ENCODE results near the gene BHLHE23. TPM values are rescaled to one million over a fixed set of nuclear protein-coding genes. Genes with fewer than 3 reads are reported as not detected.

BHLHE23 gene
- total RNA-seq, 3 donors from 2014 or later: not detected

GRCh38 chr20:63032026-63032800 is 25.4 kb upstream of the BHLHE23 start:
- Histone ChIP-seq H3K9me3 (no peaks in the 10 kb centered on the region), H3K4me3 (no peak overlapping the region), H3K36me3 (no peaks in the 10 kb centered on the region), H3K27ac (no peak overlapping the region), H3K27me3 (peaks cover 4 to 81% of the 10 kb centered on the region in 2 donors), H3K4me1 (no peaks in the 10 kb centered on the region)
- TF ChIP-seq CTCF (IDR thresholded peaks at IDR 0.05) (no peak), POLR2A (IDR thresholded peaks at IDR 0.05) (no peak), POLR2AphosphoS5 (IDR thresholded peaks at IDR 0.05) (no peak)
- no peak for DNase-seq (ENCODE audit: low spot score in 2 of 2)
- intact Hi-C loops (cut with DNase I; ENCODE audit: low total_unique reads): no loop called here

GRCh38 chr20:63031251-63032014 is 24.7 kb upstream of the BHLHE23 start:
- H3K9me3 ChIP-seq: no peaks in the 10 kb centered on the region
- TF ChIP-seq POLR2A (IDR thresholded peaks at IDR 0.05) (no peak), CTCF (IDR thresholded peaks at IDR 0.05) (no peak), POLR2AphosphoS5 (IDR thresholded peaks at IDR 0.05) (no peak)
- no peaks in the 10 kb centered on the region for H3K36me3 ChIP-seq
- H3K4me3 ChIP-seq: no peak overlapping the region
- peaks cover 4 to 84% of the 10 kb centered on the region in 2 donors for H3K27me3 ChIP-seq
- no peak overlapping the region for H3K27ac ChIP-seq
- H3K4me1 ChIP-seq: no peaks in the 10 kb centered on the region
- intact Hi-C loops (cut with DNase I; ENCODE audit: low total_unique reads): no loop called here
- DNase-seq (ENCODE audit: low spot score in 2 of 2): no peak

GRCh38 chr20:63029358-63030121 is 22.8 kb upstream of the BHLHE23 start:
- no peaks in the 10 kb centered on the region for H3K4me1 ChIP-seq
- TF ChIP-seq CTCF (IDR thresholded peaks at IDR 0.05) (no peak), POLR2AphosphoS5 (IDR thresholded peaks at IDR 0.05) (no peak), POLR2A (IDR thresholded peaks at IDR 0.05) (no peak)
- no peak for DNase-seq (ENCODE audit: low spot score in 2 of 2)
- peak overlapping the region in 1 of 3 donors; percentile 48 for H3K4me3 ChIP-seq
- intact Hi-C loops (cut with DNase I; ENCODE audit: low total_unique reads): no loop called here
- H3K27me3 ChIP-seq: peaks cover 6 to 91% of the 10 kb centered on the region in 2 donors
- no peaks in the 10 kb centered on the region for H3K36me3 ChIP-seq
- no peak overlapping the region for H3K27ac ChIP-seq
- no peaks in the 10 kb centered on the region for H3K9me3 ChIP-seq

- Histone ChIP-seq H3K9me3 (no peaks in the 10 kb centered on the region), H3K27ac (no peak overlapping the region), H3K4me1 (no peaks in the 10 kb centered on the region), H3K27me3 (peaks cover 6 to 91% of the 10 kb centered on the region in 2 donors), H3K36me3 (no peaks in the 10 kb centered on the region), H3K4me3 (peak overlapping the region in 1 of 3 donors; percentile 11)
- TF ChIP-seq POLR2AphosphoS5 (IDR thresholded peaks at IDR 0.05) (no peak), POLR2A (IDR thresholded peaks at IDR 0.05) (no peak), CTCF (IDR thresholded peaks at IDR 0.05) (no peak)
- no peak for DNase-seq (ENCODE audit: low spot score in 2 of 2)
- intact Hi-C loops (cut with DNase I; ENCODE audit: low total_unique reads): no loop called here
Measured at GRCh38 chr20:63028461-63028921, 21.7 kb upstream of the BHLHE23 start.
